Mesenteric fat pad (tissue), 1 donor: ENCODE measurements around the gene ANXA9. TPM values are rescaled to one million over a fixed set of nuclear protein-coding genes. Genes with fewer than 3 reads are reported as not detected.

ENCODE experiments used
- DNase-seq: peaks from one replicate; pipeline ENCODE4 v3.0.0-alpha.2; 2020; ENCODE audit warnings: low spot score
- total RNA-seq: library from RNA; stranded (reverse); fragmentation: NEBNext Ultra II Directional; extraction: Animal tissue kit (Norgen Biotek cat#: 25700); gene quantifications from one replicate; pipeline ENCODE4 v1.2.1, GENCODE V29; 2021
- donor health status: DM: yes; HTN: yes; CAD: no.

ANXA9 gene
- total RNA-seq, 1 donor from 2014 or later: 0.48 TPM

GRCh38 chr1:151039521-151039920 lies 57.4 kb downstream of the ANXA9 start:
- DNase-seq: no peak

GRCh38 chr1:151043163-151043562 lies 61.1 kb downstream of the ANXA9 start:
- DNase-seq: no peak

Other genes with a start within 250 kb of the ANXA9 start
- gene CTSS, start 216.5 kb upstream of the ANXA9 start, total RNA-seq: 173 TPM
- 76.4 TPM for gene CTSK, start 174.0 kb upstream of the ANXA9 start, total RNA-seq
- 51.0 TPM for gene ARNT, start 105.7 kb upstream of the ANXA9 start, total RNA-seq
- not detected for gene CTXND2, start 95.2 kb upstream of the ANXA9 start, total RNA-seq
- 32.3 TPM for gene SETDB1, start 55.9 kb upstream of the ANXA9 start, total RNA-seq
- 159 TPM for gene CERS2, start 7.5 kb upstream of the ANXA9 start, total RNA-seq
- gene MINDY1, start 24.6 kb downstream of the ANXA9 start, total RNA-seq: 18.6 TPM
- 14.4 TPM for gene PRUNE1, start 26.2 kb downstream of the ANXA9 start, total RNA-seq
- gene BNIPL, start 54.3 kb downstream of the ANXA9 start, total RNA-seq: not detected
- 5.4 TPM for gene C1orf56, start 65.5 kb downstream of the ANXA9 start, total RNA-seq
- 97.4 TPM for gene CDC42SE1, start 77.3 kb downstream of the ANXA9 start, total RNA-seq
- 0.64 TPM for gene MLLT11, start 78.1 kb downstream of the ANXA9 start, total RNA-seq
- 15.7 TPM for gene GABPB2, start 88.5 kb downstream of the ANXA9 start, total RNA-seq
- 4.8 TPM for gene SEMA6C, start 164.3 kb downstream of the ANXA9 start, total RNA-seq
- 8.0 TPM for gene TNFAIP8L2, start 174.4 kb downstream of the ANXA9 start, total RNA-seq
- gene LYSMD1, start 183.6 kb downstream of the ANXA9 start, total RNA-seq: 5.3 TPM
- gene SCNM1, start 183.9 kb downstream of the ANXA9 start, total RNA-seq: 32.7 TPM
- not detected for gene TMOD4, start 193.7 kb downstream of the ANXA9 start, total RNA-seq
- 34.6 TPM for gene VPS72, start 207.9 kb downstream of the ANXA9 start, total RNA-seq
- gene PIP5K1A, start 216.3 kb downstream of the ANXA9 start, total RNA-seq: 52.2 TPM